OCI-LY3 (cell line): ENCODE measurements around the gene TIAM2.
"Not testable (repeated sequence)": the region's sequence is repeated elsewhere in the genome, so short reads cannot be mapped to it uniquely, and the experiment has no call there.

Experiments
- H2AFZ ChIP-seq: fragments of 200-600, 300-600 bp; shearing (Covaris generic); 2 replicates; pipeline ENCODE4 v1.6.0; 2014; ENCODE audit warnings: antibody characterized with exemption, low read depth, low read length
- H3K27ac ChIP-seq: fragments of 200-600, 300-600 bp; sonication (generic); 2 replicates; pipeline ENCODE4 v1.5.1; 2014; ENCODE audit warnings: mild to moderate bottlenecking, low read length, moderate library complexity, mixed read lengths
- H3K27me3 ChIP-seq: fragments of 200-600, 300-600 bp; sonication (generic); 2 replicates; pipeline ENCODE4 v1.6.1; 2014; ENCODE audit warnings: low read depth, low read length, mixed read lengths
- H3K36me3 ChIP-seq: fragments of 200-600, 300-600 bp; sonication (generic); replicated peaks from 2 replicates; pipeline ENCODE3; 2014; ENCODE audit warnings: low read depth, low read length, mixed read lengths
- H3K4me1 ChIP-seq: fragments of 300-600, 200-600 bp; sonication (generic); 2 replicates; pipeline ENCODE4 v1.6.1; 2014; ENCODE audit warnings: low read length, mixed read lengths
- H3K4me2 ChIP-seq: fragments of 200-600, 300-600 bp; sonication (generic); 2 replicates; pipeline ENCODE4 v1.6.1; 2014; ENCODE audit warnings: low read length, mixed read lengths
- H3K4me3 ChIP-seq: fragments of 300-600, 200-600 bp; sonication (generic); 2 replicates; pipeline ENCODE4 v1.5.1; 2014; ENCODE audit warnings: antibody characterized with exemption, mild to moderate bottlenecking, low read length, moderate library complexity
- H3K79me2 ChIP-seq: fragments of 300-600, 200-600 bp; shearing (Covaris generic); 2 replicates; pipeline ENCODE4 v1.6.1; 2014; ENCODE audit warnings: mild to moderate bottlenecking, low read length, mixed read lengths
- H3K9ac ChIP-seq: fragments of 300-600, 200-600 bp; shearing (Covaris generic); 2 replicates; pipeline ENCODE4 v1.6.0; 2014; ENCODE audit warnings: mild to moderate bottlenecking, low read length, moderate library complexity
- H3K9me3 ChIP-seq: fragments of 200-600, 300-600 bp; shearing (Covaris generic); 2 replicates; pipeline ENCODE4 v1.6.1; 2014; ENCODE audit warnings: low read length, mixed read lengths; ENCODE audit not compliant: insufficient read depth
- H4K20me1 ChIP-seq: fragments of 200-600, 300-600 bp; sonication (generic); 2 replicates; pipeline ENCODE4 v1.6.1; 2016; ENCODE audit warnings: low read length, mixed read lengths; ENCODE audit not compliant: insufficient read depth
- CTCF ChIP-seq: fragments of 200-600, 300-600 bp; sonication (generic); IDR thresholded peaks from 2 replicates; pipeline ENCODE4 v1.5.1; 2014; ENCODE audit warnings: antibody characterized with exemption, low read length, low read depth
- EZH2phosphoT487 ChIP-seq: fragments of 200-600 bp; shearing (Covaris generic); IDR thresholded peaks from 2 replicates; pipeline ENCODE4 v1.6.1; 2018; ENCODE audit warnings: antibody characterized with exemption, mixed run types, low read depth

Gene TIAM2

GRCh38 chr6:155227046-155227445, 231.9 kb downstream of the TIAM2 start:
- H3K36me3 ChIP-seq: peaks cover 13% of the 10 kb centered on the region
- no peak overlapping the region for H3K27ac ChIP-seq
- TF ChIP-seq EZH2phosphoT487: no peak
- no peak for TF ChIP-seq CTCF
- no peak overlapping the region for H2AFZ ChIP-seq
- H3K9me3 ChIP-seq: peaks cover 5% of the 10 kb centered on the region; the same call in 1 of the 2 replicates
- H4K20me1 ChIP-seq: no peaks in the 10 kb centered on the region
- no peak overlapping the region for H3K4me3 ChIP-seq
- no peaks in the 10 kb centered on the region for H3K79me2 ChIP-seq
- no peak overlapping the region for H3K9ac ChIP-seq
- no peak overlapping the region for H3K4me2 ChIP-seq
- H3K4me1 ChIP-seq: peaks cover 36% of the 10 kb centered on the region
- H3K27me3 ChIP-seq: no peaks in the 10 kb centered on the region

GRCh38 chr6:155228546-155229166, 233.5 kb downstream of the TIAM2 start:
- Histone ChIP-seq H3K36me3 (peaks cover 13% of the 10 kb centered on the region), H3K4me1 (peaks cover 20% of the 10 kb centered on the region), H2AFZ (no peak overlapping the region), H3K27ac (no peak overlapping the region), H4K20me1 (no peaks in the 10 kb centered on the region), H3K4me2 (no peak overlapping the region), H3K4me3 (no peak overlapping the region), H3K27me3 (no peaks in the 10 kb centered on the region), H3K9ac (no peak overlapping the region), H3K79me2 (no peaks in the 10 kb centered on the region), H3K9me3 (peaks cover 5% of the 10 kb centered on the region; the same call in 1 of the 2 replicates)
- TF ChIP-seq EZH2phosphoT487: no peak
- no peak for TF ChIP-seq CTCF

- not testable (repeated sequence) for H3K4me2 ChIP-seq, H2AFZ ChIP-seq, H3K9me3 ChIP-seq, H3K27ac ChIP-seq, H3K9ac ChIP-seq, H3K4me3 ChIP-seq, H4K20me1 ChIP-seq, H3K4me1 ChIP-seq, H3K79me2 ChIP-seq, H3K27me3 ChIP-seq
- H3K36me3 ChIP-seq: peaks cover 13% of the 10 kb centered on the region
Observed at GRCh38 chr6:155230975-155231374, 235.9 kb downstream of the TIAM2 start.

GRCh38 chr6:155232848-155233247, 237.7 kb downstream of the TIAM2 start:
- H3K27ac ChIP-seq: no peak overlapping the region
- no peak overlapping the region for H3K9ac ChIP-seq
- no peaks in the 10 kb centered on the region for H3K27me3 ChIP-seq
- TF ChIP-seq CTCF: no peak
- no peak for TF ChIP-seq EZH2phosphoT487
- peaks cover 3% of the 10 kb centered on the region for H3K36me3 ChIP-seq
- no peaks in the 10 kb centered on the region for H4K20me1 ChIP-seq
- H3K4me2 ChIP-seq: no peak overlapping the region
- no peaks in the 10 kb centered on the region for H3K9me3 ChIP-seq
- H2AFZ ChIP-seq: no peak overlapping the region
- no peak overlapping the region for H3K4me3 ChIP-seq
- no peaks in the 10 kb centered on the region for H3K4me1 ChIP-seq
- H3K79me2 ChIP-seq: no peaks in the 10 kb centered on the region
